HG02571 (cell line): ENCODE data around the gene CHRD.

Experiments
- ATAC-seq: cut with Tn5 transposase; IDR thresholded peaks from one replicate; pipeline ENCODE4 v1.9.1; 2021; ENCODE audit warnings: mild to moderate bottlenecking, moderate library complexity; ENCODE audit not compliant: unreplicated experiment

CHRD gene

GRCh38 chr3:184381261-184382224 is 1.7 kb downstream of the CHRD start:
- ATAC-seq: no peak

GRCh38 chr3:184382326-184383032 is 2.6 kb downstream of the CHRD start:
- ATAC-seq: no peak

DNA sequence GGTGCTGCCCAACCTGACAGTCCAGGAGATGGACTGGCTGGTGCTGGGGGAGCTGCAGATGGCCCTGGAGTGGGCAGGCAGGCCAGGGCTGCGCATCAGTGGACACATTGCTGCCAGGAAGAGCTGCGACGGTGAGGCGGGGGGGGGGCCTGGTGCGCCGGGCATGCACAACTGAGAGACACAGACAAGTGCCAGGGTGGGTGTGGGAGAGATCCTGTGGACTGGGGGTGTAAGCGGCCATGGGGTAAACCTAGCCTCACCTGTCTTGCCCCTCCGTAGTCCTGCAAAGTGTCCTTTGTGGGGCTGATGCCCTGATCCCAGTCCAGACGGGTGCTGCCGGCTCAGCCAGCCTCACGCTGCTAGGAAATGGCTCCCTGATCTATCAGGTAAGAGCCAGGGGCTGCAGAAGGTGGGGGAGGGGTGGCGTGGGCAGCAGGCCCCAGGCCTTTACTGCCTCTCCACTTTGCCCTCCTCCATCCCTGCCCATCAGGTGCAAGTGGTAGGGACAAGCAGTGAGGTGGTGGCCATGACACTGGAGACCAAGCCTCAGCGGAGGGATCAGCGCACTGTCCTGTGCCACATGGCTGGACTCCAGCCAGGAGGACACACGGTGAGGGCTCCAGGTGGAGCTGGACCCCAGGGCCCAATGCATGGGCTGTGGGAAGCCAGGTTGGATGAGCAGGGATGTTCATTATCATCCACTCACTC is 3.3 kb downstream of the CHRD start:
- no peak for ATAC-seq

- ATAC-seq: no peak
Measured at GRCh38 chr3:184384342-184384741, 4.5 kb downstream of the CHRD start.

DNA sequence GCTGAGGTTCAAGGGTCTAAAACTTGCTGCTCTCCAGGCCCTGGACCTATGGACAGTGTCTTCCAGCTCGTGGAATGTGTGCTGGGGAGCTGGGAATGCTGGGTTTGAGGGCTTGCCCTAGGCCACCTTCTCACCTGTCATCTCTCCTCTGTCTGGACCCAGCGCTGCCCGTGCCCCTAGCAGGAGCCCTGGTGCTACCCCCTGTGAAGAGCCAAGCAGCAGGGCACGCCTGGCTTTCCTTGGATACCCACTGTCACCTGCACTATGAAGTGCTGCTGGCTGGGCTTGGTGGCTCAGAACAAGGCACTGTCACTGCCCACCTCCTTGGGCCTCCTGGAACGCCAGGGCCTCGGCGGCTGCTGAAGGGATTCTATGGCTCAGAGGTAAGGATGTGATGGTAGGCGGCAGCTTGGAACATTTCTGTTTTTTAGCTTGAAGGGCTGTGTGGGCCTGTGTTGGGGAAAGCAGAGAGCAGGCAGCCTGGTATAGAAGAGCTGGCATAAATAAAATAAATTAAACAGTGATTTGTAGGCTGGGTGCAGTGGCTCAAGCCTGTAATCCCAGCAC is 5.1 kb downstream of the CHRD start:
- ATAC-seq: no peak

DNA sequence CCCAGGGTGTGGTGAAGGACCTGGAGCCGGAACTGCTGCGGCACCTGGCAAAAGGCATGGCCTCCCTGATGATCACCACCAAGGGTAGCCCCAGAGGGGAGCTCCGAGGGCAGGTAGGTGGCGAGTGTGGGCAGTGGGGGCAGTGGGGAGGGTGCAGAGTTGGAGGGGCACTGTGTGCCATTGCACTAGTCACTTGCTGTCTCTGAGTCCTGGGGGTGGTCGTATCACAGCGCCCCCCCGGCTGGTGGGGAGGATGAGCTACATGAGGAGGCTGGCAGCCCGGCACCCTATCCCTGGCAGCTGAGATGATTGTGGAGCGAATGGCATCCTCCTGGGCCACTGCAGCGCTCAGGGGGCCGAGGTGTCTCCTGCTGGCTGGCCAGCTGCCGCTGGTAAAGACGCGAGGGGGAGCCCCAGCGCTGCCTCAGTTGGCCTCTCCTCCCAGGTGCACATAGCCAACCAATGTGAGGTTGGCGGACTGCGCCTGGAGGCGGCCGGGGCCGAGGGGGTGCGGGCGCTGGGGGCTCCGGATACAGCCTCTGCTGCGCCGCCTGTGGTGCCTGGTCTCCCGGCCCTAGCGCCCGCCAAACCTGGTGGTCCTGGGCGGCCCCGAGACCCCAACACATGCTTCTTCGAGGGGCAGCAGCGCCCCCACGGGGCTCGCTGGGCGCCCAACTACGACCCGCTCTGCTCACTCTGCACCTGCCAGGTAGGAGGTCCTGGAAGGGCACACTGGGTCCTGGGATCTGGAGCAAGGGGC is 6.4 kb downstream of the CHRD start:
- ATAC-seq: no peak

DNA sequence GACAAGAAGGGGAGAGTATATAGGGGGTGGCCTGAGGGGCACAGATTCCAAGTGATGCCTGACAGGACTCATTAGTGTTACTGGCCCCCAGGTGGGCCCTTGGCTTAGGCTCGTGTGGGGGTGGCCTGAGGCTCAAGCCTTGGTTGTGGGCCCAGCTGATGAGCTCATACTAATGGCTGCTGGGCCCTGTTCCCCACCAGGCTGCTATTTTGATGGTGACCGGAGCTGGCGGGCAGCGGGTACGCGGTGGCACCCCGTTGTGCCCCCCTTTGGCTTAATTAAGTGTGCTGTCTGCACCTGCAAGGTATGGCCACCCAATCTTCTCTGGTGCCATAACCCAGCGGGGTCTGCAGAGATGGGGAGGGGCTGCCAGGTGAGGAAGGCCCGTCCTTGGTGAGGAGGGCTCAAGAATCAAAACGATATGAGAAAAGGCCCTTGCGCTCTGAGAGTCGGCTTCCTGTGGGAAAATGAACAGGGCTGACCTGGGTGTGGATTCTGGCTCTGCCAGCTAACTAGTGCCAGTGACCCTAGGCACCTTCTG is 7.4 kb downstream of the CHRD start:
- ATAC-seq: no peak

DNA sequence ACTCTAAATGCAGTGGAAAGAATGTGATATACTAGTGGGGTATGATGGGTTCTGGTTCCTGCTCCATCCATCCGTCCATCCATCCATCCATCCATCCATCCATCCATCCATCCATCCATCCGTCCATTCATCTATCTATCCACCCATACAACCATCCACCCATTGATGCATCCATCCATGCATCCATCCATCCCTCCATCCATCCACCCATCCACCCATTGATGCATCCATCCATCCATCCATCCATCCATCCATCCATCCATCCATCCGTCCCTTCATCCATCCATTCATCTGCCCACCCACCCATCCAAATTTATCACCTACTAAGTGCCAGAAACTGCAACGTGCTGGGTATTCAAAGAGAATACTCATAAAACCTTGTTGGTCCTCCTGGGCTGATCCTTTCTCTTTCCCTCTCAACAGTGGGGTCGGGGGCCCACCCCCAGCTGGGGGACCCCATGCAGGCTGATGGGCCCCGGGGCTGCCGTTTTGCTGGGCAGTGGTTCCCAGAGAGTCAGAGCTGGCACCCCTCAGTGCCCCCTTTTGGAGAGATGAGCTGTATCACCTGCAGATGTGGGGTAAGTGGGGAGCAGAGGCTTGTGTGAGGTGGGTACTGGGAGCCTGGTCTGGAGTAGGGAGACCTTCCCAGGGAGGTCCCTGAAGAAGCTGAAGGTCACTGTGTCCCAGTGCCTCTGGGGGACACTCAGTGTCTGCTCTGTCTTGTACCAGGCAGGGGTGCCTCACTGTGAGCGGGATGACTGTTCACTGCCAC is 8.5 kb downstream of the CHRD start:
- ATAC-seq: no peak

DNA sequence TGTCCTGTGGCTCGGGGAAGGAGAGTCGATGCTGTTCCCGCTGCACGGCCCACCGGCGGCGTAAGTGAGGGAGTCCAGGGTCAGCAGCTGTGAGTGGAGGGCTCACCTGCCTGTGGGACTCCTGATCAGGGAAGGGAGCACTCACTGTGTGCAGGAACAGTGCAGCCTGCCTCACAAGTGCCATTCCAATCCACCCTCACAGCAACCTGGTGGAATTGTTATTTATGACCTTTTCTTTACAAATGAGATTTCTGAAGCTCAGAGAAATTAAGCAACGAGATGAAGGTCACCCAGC is 9.0 kb downstream of the CHRD start:
- ATAC-seq: no peak

DNA sequence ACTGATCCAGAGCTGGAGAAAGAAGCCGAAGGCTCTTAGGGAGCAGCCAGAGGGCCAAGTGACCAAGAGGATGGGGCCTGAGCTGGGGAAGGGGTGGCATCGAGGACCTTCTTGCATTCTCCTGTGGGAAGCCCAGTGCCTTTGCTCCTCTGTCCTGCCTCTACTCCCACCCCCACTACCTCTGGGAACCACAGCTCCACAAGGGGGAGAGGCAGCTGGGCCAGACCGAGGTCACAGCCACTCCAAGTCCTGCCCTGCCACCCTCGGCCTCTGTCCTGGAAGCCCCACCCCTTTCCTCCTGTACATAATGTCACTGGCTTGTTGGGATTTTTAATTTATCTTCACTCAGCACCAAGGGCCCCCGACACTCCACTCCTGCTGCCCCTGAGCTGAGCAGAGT is 9.5 kb downstream of the CHRD start:
- ATAC-seq: no peak

- ATAC-seq: no peak
Measured at GRCh38 chr3:184389935-184390528, 10.2 kb downstream of the CHRD start.

DNA sequence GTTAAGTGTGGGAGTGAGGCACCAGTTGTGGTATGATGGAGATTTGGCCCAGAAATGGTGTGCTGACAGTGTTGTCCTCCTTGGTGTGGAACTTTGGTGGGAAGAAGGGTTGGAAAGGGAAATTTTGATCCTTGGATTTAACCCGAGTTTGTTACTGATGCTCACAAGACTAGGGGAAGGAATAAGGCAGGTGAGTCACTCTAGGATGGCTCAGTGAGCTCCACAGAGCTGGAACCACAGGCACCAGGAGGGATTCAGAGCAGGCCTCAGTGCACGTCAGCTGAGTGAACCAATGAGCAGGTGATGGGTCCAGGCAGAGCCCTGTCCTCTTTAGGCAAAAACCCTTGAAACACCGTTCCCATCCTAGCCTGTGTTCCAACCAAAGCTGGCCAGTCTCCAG is 11.4 kb downstream of the CHRD start:
- no peak for ATAC-seq

- no peak for ATAC-seq
Measured at GRCh38 chr3:184395320-184395660, 15.4 kb downstream of the CHRD start.

- no peak for ATAC-seq
Measured at GRCh38 chr3:184399410-184399809, 19.6 kb downstream of the CHRD start.

DNA sequence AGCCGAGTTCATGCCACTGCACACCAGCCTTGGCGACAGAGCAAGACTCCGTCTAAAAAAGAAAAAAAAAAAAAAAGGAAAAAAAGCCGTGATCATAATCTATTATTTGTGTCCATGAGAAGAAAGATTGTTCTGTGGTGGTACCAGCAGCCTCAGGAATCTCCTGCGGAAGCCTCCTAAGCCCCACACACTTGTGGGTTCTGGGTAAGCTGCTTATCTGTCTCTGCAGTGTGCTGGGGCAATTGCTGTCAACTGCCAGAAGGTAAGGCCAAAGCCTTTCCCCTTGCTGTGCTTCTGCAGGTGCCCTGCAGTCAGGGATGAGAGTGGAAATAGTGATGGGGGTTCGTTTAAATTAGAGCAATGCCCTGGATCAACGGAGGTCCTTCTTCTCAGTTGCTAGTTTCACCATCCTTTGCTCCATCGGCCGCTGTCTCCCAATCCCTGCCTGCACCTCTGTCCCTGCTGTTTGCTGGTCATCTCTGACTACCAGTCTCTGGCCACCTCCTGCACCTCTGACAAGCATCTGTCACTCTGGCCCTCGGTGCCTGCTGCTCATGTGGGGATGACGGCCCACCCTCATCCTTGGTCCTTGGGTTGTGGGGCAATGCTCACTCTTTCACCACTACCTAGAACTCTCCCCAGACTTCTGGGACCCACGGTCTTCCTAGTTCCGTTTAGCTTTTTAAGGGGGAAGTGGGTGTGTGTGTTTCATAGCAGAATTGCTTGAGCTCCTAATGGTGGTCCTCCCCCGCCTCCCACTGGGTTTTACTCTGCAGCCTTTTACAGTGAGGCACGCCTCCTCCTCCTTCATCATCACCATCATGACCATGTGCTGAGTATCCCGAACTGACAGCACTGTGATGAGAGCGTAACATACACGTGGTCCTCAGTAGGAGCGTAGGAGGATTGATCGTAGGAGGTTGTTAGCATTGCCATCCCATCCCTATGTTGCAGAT is 25.5 kb downstream of the CHRD start:
- no peak for ATAC-seq

GRCh38 chr3:184409331-184409926 is 29.6 kb downstream of the CHRD start:
- ATAC-seq: no peak

DNA sequence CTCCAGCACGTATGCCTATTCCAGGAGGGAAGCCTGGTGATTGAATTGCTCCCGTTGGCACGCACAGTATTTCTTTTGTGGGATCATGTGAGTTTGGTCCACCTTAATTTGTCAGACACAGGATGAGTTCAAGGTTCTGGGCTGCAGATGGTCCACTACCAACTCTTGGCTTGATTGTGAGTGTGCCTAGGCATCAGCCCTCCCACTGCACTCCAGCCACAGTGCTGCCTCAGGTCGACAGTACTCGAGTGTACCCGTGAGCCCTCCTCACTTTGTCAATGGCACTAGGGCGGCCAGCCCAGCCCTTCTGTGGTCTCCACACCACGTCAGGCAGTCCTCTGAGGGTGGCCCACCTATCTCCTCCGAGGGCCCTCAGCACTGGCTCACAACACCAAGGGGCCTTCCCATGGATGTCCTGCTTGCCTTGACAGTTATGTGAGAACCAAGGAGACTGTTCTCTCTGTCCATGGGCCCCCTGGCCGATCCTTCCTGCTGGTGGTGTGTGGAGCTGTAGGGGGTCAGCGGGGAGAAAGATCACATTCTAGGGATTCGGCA is 30.2 kb downstream of the CHRD start:
- ATAC-seq: no peak
